Gastroesophageal sphincter (tissue), 4 donors: ENCODE measurements around the gene BPTF. TPM values are rescaled to one million over a fixed set of nuclear protein-coding genes. Genes with fewer than 3 reads are reported as not detected.
"Not testable (repeated sequence)": the region's sequence is repeated elsewhere in the genome, so short reads cannot be mapped to it uniquely, and the experiment has no call there.

Experiments used
- ATAC-seq: fragments of 150-250 bp; one replicate; pipeline ENCODE4 v1.9.1; 2016; ENCODE audit warnings: mild to moderate bottlenecking, moderate library complexity
- H3K27ac ChIP-seq, 4 donors: fragments of 200-600 bp; sonication (generic) in 3 of 4; 1 replicate in 3 of 4; 2 replicates in 1 of 4; pipeline ENCODE4 v1.5.1; 2016 to 2019
- H3K27me3 ChIP-seq: fragments of 200-600 bp; sonication (generic); one replicate; pipeline ENCODE4 v1.5.1; 2019
- H3K36me3 ChIP-seq, 2 donors: fragments of 200-600 bp; sonication (generic); one replicate each; pipeline ENCODE4 v1.5.1; 2019; ENCODE audit warnings: control low read depth in 1 of 2
- H3K4me1 ChIP-seq, 3 donors: fragments of 200-600 bp; sonication (generic); 1 replicate in 2 of 3; 2 replicates in 1 of 3; pipeline ENCODE4 v1.5.1; 2016 to 2019; ENCODE audit warnings: control low read depth in 2 of 3
- H3K4me3 ChIP-seq, 2 donors: fragments of 200-600 bp; sonication (generic); one replicate each; pipeline ENCODE4 v1.5.1; 2019; ENCODE audit warnings: mild to moderate bottlenecking in 1 of 2, moderate library complexity in 1 of 2
- H3K9me3 ChIP-seq, 3 donors: fragments of 200-600 bp; sonication (generic); one replicate each; pipeline ENCODE4 v1.5.1; 2017 to 2019; ENCODE audit warnings: control low read depth in 2 of 3
- CTCF ChIP-seq, 4 experiments: fragments of 200-600 bp in 2 of 4; fragments of 450-650 bp in 2 of 4; sonication (generic) in 1 of 4; IDR thresholded peaks; one replicate each; pipeline ENCODE4 v1.5.1; 2017 to 2019; ENCODE audit warnings: antibody characterized with exemption in 4 of 4, mild to moderate bottlenecking in 2 of 4, moderate library complexity in 2 of 4
- EP300 ChIP-seq: sonication (generic); formaldehyde crosslinking; IDR thresholded peaks from one replicate; pipeline ENCODE4 v1.6.1; 2017; ENCODE audit warnings: antibody characterized with exemption, mild to moderate bottlenecking
- POLR2A ChIP-seq, 2 donors: fragments of 450-650 bp; IDR thresholded peaks; one replicate each; pipeline ENCODE4 v1.6.1; 2017; ENCODE audit warnings: antibody characterized with exemption in 2 of 2, mild to moderate bottlenecking in 2 of 2, moderate library complexity in 1 of 2
- POLR2AphosphoS5 ChIP-seq: sonication (generic); formaldehyde crosslinking; IDR thresholded peaks from one replicate; pipeline ENCODE4 v1.6.1; 2017; ENCODE audit warnings: antibody characterized with exemption
- WGBS, 2 donors: methylation state at CpG; one replicate each; pipeline ENCODE4 v1.1.5; 2018; ENCODE audit warnings: low coverage in 1 of 2; 5-methylcytosine and 5-hydroxymethylcytosine counted together
- total RNA-seq, 4 donors: library from RNA; depleted of rRNA; stranded (reverse); fragments of >200 nt; gene quantifications; one replicate each; pipeline ENCODE4 v1.1.0, GENCODE V29; 2016

BPTF gene
- total RNA-seq, 4 donors from 2014 or later, result 55.5 to 74.5 (median 68.3) TPM

- H3K27me3 ChIP-seq, result no peaks in the 10 kb centered on the region
- TF ChIP-seq POLR2A (IDR thresholded peaks at IDR 0.05) (no peak), POLR2AphosphoS5 (no peak), CTCF (IDR thresholded peaks at IDR 0.05) (no peak), EP300 (no peak)
- ATAC-seq, result no peak
- H3K9me3 ChIP-seq, result no peaks in the 10 kb centered on the region
- WGBS, 2 donors, result 33 to 47% methylated on average over 3 of the region's 8 CpGs
- no peak overlapping the region for H3K27ac ChIP-seq
- H3K4me1 ChIP-seq, result no peaks in the 10 kb centered on the region
- H3K36me3 ChIP-seq, result peaks cover 0 to 85% of the 10 kb centered on the region in 2 donors
- H3K4me3 ChIP-seq, result no peak overlapping the region
Measured at GRCh38 chr17:67974598-67975066, 149.3 kb downstream of the BPTF start.

DNA sequence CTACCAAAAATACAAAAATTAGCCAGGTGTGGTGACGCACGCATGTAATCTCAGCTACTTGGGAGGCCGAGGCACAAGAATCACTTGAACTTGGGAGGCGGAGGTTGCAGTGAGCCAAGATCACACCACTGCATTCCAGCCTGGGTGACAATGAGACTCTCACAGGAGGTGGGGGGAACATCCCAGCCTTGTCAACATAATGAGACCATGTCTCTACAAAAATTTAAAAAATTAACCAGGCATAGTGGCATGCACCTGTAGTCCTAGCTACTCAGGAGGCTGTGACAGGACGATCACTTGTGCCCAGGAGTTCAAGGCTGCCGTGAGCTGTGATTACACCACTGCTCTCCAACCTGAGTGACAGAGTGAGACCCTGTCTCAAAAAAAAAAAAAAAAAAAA lies 151.0 kb downstream of the BPTF start:
- ATAC-seq, H3K4me1 ChIP-seq, H3K27ac ChIP-seq, H3K9me3 ChIP-seq, H3K27me3 ChIP-seq, H3K4me3 ChIP-seq: not testable (repeated sequence)
- WGBS, 2 donors, result 94 to 100% methylated on average over 2 to 5 of the region's 6 CpGs
- H3K36me3 ChIP-seq, result peaks cover 0 to 88% of the 10 kb centered on the region in 2 donors

GRCh38 chr17:67980456-67980855 lies 155.2 kb downstream of the BPTF start:
- no peaks in the 10 kb centered on the region for H3K27me3 ChIP-seq
- TF ChIP-seq POLR2A (IDR thresholded peaks at IDR 0.05), result no peak
- TF ChIP-seq EP300, result no peak
- TF ChIP-seq POLR2AphosphoS5, result no peak
- no peak for TF ChIP-seq CTCF (IDR thresholded peaks at IDR 0.05)
- peaks cover 0 to 6% (median 0%) of the 10 kb centered on the region in 3 donors for H3K4me1 ChIP-seq
- H3K36me3 ChIP-seq, result peaks cover 0 to 64% of the 10 kb centered on the region in 2 donors
- no peak overlapping the region for H3K27ac ChIP-seq
- no peak overlapping the region for H3K4me3 ChIP-seq
- WGBS, 2 donors, result 87 to 92% methylated on average over 2 of the region's 2 CpGs
- ATAC-seq, result no peak
- H3K9me3 ChIP-seq, result no peaks in the 10 kb centered on the region

- peaks cover 0 to 59% of the 10 kb centered on the region in 2 donors for H3K36me3 ChIP-seq
- H3K27me3 ChIP-seq, H3K9me3 ChIP-seq, H3K4me3 ChIP-seq, H3K27ac ChIP-seq, H3K4me1 ChIP-seq, ATAC-seq: not testable (repeated sequence)
- 56 to 67% methylated on average over 3 of the region's 3 CpGs for WGBS, 2 donors
Measured at GRCh38 chr17:67980883-67981282, 155.6 kb downstream of the BPTF start.

DNA sequence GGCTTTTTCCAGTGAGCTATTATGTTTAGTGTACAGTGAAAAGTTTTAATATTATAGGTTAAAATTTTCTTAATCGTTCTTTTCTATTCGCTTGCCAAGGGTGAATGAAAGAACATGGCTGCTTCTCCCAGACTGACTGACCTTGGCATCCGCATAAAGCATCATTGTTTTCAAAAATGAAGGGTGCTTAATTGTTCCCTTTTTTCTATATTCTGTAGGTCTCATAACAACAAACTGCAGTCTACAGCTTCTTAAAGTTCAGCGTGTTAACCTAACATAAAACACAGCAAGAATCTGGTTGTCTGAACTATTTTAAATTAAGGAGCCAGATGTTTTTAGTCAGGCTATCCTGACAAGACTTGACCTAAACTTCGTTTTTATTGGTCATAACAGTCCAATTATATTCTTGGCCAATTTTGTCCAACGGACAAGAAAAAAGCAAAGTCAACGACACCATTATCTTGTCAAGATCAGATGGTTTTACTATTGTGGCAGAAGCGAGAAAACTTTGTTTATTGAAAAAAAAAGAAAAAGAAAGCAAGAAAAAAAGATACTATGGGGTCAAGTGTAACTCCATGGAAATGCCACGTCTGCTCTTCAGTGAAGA lies 156.8 kb downstream of the BPTF start:
- TF ChIP-seq POLR2A (IDR thresholded peaks at IDR 0.05), result no peak
- no peak for TF ChIP-seq EP300
- TF ChIP-seq CTCF (IDR thresholded peaks at IDR 0.05), result no peak
- no peak for TF ChIP-seq POLR2AphosphoS5
- no peak for ATAC-seq
- WGBS, 2 donors, result 38 to 62% methylated on average over 5 to 9 of the region's 9 CpGs
- H3K27me3 ChIP-seq, result no peaks in the 10 kb centered on the region
- H3K36me3 ChIP-seq, result peaks cover 0 to 49% of the 10 kb centered on the region in 2 donors
- no peak overlapping the region for H3K4me3 ChIP-seq
- peaks cover 0 to 6% (median 0%) of the 10 kb centered on the region in 3 donors for H3K4me1 ChIP-seq
- H3K27ac ChIP-seq, result no peak overlapping the region
- no peaks in the 10 kb centered on the region for H3K9me3 ChIP-seq

DNA sequence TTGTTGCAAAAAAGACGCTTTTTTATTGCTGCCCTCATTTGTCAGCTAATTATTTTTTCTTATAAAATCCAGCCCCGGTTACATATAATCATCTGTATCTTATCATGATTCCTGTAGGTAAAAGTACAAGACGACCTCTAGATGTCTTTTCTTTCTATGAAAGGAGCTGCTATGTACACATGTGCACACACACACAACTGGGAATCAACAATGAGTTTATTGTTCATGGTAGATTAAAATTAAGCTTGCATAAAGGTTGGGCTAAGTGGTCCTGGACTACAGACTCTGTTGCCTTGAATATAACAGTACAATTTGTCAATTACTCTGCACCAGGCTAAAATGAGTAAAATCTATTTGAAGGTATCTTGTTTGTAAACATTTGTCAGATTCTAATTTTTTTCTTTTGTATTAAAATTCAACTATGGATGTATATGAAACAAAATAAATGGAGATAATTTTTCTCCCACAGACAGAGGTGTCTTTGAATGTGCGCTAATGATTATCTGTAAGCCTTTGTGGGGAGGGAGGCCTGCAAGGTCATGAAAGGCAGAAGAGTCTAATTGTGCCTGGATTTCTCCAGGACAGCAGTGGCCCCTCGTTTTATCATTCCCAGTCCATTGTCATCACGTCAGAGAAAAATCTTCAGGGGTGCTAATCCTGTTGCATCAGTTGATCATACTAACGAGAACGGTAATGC lies 157.5 kb downstream of the BPTF start:
- Histone ChIP-seq H3K36me3 (peaks cover 0 to 45% of the 10 kb centered on the region in 2 donors), H3K27ac (no peak overlapping the region), H3K4me3 (no peak overlapping the region), H3K27me3 (no peaks in the 10 kb centered on the region), H3K9me3 (no peaks in the 10 kb centered on the region), H3K4me1 (peaks cover 0 to 6% (median 0%) of the 10 kb centered on the region in 3 donors)
- 43 to 71% methylated on average over 4 to 8 of the region's 8 CpGs for WGBS, 2 donors
- ATAC-seq, result no peak
- TF ChIP-seq POLR2AphosphoS5 (no peak), CTCF (IDR thresholded peaks at IDR 0.05) (no peak), POLR2A (IDR thresholded peaks at IDR 0.05) (no peak), EP300 (no peak)
